Stimulated activated CD4-positive, alpha-beta T cell treated with anti-CD3 and anti-CD28 coated beads, Interleukin-12 subunit alpha, Interleukin-12 subunit beta, amount 100 ng/mL, for 48 hours (primary cell): ENCODE results near the gene SOCS1.
"Not testable (repeated sequence)": the region's sequence is repeated elsewhere in the genome, so short reads cannot be mapped to it uniquely, and the experiment has no call there.

Experiments
- DNase-seq, 3 donors: peaks; one replicate each; pipeline ENCODE4 v3.0.0-alpha.2; 2020; ENCODE audit warnings: low read depth in 2 of 3, low spot score in 1 of 3

Gene SOCS1, protein sequence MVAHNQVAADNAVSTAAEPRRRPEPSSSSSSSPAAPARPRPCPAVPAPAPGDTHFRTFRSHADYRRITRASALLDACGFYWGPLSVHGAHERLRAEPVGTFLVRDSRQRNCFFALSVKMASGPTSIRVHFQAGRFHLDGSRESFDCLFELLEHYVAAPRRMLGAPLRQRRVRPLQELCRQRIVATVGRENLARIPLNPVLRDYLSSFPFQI

DNA sequence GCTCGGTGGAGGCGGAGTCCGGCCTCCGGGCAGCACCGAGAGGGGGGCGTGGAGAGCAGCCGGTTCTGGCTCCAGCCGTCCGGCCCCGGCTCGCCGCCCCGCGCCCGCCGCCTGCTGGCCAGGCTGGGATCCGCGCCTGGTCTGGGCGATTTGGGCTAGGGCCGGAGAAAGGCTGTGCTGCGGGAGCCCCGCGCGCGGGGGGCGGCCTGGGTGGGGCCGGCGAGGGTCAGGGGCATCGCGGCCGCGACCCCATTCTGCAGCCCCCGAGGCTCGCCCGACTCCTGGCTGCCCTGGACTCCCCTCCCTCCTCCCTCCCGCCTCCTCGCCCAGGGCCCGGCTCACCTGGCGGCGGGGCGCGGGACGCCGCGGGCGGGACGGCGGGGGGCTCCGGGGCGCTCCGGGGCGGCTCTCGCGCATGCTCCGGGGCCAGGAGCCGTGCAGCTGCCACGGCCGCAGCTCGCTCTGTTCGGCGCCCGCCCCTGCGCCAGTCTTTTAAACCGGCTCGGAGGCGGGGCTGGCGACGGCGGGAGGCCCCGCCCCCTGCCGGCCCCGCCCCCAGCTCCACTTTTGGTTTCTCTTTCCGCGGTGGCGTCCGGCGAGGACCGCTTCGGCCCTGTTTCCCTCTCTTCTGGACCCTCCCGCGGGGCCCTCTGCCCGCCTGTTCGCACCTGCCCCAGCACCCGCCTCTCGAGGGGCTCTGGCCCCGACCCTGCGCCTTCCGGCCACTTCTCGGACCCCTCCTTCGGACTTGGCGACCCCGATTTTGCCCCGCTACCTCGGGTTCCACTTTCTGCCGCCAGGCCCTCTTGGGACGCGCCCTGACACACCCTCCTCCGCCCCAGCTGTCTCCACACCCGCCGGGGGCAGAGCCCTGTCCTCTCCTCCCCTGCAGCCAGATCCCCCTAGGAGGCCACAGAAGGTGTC lies at the start of gene SOCS1:
Gene SOCS1, minus strand, starts transcription at position 468 of the 924 bp plus-strand sequence. CDS start 726 bp downstream, outside the sequence.
- DNase-seq, result peak; percentile 82 to 84 (median 83)

DNA sequence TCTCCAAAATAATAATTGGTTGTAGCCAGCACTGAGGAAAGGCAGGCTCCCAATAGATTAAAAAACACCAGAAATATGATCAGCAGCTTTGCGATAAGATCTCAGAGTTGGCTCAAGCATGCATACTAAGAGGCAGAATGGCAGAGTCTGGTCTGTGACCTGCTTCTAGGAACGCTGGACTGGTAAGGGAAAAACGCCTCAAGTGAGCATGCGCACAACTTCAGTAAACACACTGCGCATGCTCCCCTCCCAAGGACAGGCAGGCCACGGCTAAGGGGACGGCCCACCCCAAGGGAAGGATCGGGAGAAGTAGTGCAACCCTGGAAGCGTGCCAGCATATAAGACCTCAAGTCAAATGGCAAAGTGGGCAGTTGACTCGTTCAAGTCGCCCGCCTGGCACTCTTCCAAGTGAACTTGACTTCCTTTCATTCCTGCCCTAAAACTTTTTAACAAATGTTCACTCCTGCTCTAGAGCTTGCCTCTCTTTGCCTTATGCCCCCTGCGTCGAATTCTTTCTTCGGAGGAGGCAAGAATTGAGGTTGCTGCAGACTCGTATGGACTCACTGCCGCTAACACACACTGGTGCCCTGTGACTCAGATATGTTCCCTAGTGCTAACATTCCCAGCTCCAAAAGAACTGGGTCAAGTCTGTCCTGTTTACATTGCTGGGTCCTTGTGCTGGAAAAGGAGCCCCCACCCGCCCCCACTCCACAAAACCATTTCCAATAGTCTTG lies 47.6 kb upstream of the SOCS1 start:
- DNase-seq, result no peak

DNA sequence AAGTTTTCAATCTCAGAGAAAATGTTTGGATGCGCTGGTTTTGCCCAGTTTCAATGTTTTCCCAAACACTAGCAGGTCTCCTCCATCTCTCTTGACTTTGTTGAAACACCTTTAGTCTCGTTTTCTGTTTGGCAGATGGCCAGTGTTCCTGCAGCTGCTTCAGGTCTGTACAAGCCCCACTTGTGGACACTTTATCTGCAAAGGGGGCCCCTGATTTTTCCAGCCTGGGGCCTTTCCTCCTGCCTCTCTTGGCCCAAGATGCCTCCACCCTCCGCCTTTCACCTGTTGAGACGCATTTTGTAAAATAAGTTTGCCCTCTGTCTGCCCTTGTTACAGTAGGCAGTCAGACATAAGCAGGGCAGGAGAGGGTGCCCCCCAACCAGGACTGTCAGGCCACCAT lies 47.0 kb upstream of the SOCS1 start:
- DNase-seq, result no peak

DNA sequence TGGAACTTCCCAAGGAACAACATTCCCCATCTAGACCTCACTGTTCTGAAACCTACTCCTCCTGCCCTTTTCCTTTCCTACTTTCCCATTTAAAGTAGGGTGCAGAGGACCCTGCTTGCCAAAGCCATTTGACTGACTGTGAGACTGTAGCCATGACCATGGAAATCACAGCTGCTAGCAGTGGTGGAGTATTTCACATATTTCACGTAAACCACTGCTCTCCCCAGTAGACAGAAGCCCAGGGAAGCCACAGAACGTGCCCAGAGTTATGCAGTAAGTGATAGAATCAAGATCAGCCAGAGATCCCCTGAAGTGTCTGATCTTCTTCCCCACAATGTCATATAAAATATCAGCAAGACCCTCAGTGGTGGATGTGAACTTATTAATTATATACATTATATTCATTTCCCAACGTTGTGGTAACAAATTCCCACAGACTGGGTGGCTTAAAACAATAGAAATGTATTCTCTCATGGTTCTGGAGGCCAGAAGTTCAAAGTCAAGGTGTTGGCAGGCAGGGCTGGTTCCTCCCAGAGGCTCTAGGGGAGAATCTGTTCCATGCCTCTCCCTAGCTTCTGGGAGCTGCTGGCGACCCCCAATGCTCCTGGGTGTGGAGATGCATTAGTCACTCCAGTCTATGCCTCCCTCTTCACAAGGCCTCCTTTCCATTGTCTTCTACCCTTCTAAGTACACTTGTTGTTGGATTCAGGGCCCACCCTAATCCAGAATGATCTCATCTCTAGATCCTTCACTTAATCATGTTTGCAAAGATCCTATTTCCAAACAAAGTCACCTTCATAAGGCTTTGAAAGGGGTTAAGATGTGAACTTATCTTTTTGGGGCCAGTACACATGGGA lies 45.9 kb upstream of the SOCS1 start:
- DNase-seq, result no peak

DNA sequence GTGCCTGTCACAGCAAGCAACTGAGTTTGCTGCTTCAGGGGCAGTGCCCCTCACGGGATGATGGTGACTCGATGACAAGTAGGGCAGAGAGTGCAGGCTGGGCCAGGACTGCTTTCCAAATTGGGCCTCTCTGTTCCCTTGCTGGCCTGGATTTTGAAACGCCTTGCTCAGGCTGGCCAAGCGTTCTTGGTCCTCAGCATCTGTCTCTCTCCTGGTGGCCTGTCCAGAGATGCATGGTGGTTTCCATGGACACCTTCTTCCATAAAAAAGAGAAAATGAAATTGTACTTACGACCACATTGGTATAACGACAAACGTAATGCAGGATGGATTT lies 44.5 kb upstream of the SOCS1 start:
- DNase-seq, result no peak

DNA sequence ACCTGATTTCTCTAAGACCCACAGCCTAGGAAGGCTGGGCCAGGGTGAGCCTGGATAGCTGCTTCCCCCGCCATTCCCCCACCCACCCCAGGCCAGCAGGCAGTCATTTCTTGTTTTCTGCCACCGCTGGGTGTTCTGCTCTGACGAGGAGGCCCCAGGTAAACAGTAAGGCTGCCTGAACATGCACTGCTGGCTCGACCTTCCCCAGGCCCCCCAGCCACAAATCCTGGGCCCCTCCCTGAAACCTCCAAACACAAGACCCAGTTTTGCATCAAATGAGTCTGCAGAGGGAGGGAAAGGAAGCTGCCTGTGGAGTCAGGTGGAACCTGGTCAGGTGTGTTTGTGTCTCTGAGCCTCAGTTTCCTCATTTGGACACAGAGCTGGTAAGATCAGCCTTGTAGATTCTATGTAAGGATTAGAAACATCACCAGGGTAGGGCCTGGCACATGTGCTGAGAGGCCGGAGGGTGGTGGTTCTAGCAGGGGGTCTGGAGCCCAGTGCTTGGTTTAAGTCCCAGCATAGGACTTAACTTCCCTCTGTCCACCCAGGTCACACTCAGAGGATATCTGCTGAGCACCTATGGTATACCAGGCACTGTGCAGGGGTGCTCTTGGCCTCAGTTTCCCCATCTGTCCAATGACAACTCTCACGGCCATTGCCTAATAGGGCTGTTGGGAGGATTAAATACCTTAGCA lies 44.0 kb upstream of the SOCS1 start:
- no peak for DNase-seq

DNA sequence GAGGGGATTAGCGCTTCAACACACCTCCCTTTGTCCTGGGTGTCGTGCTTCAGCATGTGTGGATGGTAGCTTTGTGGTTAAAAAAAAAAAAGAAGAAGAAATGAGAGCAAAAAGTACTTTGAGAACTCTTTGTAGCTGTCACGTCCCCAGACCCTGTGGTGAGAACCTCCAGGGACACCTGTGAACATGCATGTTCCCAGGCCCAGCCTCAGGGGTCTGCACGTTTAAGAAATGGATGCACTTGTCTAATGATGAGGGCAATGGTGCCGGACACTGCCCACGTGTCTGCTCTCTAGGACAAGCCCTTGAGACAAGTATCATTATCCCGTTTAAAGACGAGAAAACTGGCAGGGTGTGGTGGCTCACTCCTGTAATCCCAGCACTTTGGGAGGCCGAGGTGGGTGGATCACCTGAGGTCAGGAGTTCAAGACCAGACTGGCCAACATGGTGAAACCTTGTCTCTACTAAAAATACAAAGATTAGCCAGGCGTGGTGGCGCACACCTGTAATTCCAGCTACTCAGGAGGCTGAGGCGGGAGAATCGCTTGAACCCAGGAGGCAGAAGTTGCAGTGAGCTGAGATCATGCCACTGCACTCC lies 43.0 kb upstream of the SOCS1 start:
- not testable (repeated sequence) for DNase-seq

DNA sequence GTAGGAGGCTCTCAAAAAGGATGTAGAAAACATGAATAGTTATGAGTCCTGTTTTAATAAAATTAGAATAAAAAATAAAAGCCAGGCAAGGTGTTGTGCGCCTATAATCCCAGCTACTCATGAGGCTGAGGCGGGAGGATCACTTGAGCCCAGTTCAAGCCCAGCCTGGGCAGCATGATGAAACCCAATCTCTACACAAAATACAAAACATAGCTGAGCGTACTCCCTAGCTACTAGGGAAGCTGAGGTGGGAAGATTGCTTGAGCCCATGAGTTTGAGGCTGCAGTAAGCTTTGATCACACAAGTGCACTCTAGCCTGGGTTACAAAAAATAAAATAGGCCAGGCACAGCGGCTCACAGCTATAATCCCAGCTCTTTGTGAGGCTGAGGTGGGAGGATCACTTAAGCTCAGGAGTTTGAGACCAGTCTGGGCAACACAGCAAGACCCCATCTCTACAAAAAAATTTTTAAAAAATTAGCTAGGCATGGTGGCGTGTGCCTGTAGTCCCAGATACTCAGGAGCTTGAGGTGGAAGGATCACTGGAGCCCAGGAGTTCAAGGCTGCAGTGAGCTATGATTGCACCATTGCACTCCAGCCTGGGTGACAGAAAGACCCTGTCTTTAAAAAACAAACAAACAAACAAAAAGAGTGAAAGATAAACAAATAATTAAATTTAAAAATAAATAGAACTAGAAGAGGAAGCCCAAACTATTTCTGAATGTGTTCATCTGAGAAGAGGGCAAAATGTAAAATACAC lies 42.3 kb upstream of the SOCS1 start:
- no peak for DNase-seq

DNA sequence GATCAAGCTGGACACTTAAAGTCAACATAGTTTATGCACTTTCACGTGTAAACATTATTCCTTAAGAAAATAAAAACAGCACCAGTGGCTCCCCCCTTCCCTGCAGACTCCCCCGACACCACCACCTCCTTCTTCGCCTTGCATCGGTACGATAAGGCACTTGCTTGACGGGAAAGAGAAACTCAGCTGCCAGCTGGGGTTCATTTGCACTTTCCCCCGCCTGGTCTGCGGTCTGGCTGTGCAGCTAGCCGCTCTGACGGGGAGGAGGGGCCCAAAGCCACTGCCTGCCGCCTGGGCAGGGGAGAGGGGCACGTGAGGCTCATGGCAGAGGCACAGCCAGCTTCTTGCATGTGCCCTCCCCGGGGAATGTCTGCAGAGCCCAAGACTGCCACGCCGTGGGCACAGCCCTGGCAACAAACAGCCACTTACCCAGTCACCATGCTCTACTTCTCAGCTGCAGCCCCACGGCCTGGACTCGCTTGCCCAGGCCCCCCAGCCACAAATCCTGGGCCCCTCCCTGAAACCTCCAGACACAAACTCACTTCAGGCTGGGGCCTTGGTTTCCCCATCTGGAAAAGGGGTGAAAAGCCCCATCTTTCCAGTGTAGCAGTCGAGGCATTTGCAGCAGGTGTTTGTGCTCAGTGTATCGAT lies 41.6 kb upstream of the SOCS1 start:
- DNase-seq, result peak; percentile 26 to 61 (median 59)

DNA sequence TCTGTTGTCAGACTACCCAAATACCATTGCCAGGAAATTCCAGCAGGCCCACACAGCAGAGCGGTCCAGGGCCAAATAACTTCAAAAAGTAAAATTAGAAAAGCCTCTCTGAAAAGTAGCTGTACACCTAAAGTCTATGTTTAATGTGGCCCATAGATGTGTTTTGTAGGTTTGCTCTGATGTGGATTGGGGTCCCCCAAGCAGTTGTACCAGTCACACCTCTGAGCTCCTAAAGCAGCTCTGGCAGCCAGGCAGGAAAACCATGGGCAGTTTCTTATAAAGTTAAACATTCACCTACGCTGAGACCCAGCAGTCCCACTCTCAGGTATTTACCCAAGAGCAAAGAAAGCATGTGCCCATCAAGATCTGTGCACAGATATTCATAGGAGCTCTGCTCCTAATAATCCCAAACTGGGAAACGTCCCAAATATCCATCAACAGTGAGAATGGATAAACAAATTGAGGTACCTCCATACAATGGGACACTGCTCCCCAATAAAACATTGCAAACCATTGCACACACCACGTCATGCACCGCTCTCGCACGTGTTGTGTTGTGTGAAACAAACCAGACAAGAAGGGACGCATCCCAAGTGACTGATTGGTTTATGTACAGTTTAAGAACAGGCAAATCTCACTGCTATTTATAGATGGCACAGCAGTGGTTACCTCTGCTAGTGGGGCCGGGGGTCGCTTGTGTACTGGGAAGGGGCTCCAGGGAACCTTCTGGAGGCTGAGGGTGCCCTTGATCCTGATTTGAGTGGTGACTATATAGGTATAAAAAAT lies 40.9 kb upstream of the SOCS1 start:
- DNase-seq, result no peak

DNA sequence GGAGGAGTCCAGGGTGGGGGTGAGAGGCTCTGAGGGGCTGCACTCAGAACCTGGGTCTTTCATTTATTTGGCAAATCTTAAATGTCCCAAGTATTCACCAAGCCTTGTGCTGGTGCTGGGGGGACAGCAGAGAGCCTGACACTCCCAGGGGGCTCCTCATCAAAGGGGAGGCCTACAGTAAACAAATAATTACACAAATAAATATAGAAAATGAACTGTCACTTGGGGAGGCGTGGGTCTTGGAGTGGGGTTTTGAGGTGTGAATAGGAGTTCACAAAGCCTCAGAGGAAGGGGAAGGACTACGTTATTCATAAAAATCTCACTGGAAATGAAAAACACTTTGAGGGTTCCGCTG lies 40.3 kb upstream of the SOCS1 start:
- no peak for DNase-seq

DNA sequence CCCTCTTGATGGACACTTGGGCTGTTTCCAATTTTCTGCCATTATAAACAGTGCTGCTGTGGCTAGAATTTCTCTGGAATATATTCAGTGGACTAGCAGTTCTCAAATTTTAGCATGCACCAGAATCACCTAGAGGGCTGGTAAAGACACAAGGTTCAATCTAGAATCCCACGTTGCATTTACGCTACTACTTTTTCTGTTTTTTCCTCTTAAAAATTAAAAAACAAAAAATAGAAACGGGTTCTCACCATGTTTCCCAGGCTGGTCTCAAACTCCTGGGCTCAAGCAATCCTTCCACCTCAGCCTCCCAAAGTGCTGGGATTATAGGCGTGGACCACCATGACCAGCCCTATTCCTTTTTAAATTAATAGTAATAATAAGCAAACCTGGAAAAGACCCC lies 39.7 kb upstream of the SOCS1 start:
- no peak for DNase-seq

DNA sequence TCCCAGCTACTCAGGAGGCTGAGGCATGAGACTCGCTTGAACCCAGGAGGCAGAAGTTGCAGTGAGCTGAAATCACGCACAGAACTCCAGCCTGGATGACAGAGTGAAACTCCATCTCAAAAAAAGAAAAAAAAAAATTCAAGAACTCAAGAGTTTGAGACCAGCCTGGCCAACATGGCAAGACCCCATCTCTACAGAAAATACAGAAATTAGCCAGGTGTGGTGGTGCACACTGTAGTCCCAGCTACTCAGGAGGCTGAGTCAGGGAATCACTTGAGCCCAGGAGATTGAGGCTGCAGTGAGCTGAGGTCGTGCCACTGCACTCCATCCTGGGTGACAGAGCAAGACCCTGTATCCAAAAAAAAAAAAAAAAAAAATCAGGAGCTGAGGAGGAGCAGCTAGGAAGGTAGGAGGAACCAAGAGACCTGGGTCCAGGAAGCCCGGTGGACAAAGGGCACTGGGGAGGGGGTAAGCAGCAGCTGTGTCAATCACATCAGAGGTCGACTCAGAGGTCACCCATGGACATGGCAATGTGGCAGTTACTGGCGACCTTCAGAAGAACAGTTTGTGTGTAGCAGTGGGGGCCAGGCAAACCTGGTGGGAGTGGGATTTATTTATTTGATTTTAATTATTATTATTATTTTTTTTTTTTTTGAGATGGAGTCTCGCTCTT lies 36.2 kb upstream of the SOCS1 start:
- DNase-seq, result no peak

DNA sequence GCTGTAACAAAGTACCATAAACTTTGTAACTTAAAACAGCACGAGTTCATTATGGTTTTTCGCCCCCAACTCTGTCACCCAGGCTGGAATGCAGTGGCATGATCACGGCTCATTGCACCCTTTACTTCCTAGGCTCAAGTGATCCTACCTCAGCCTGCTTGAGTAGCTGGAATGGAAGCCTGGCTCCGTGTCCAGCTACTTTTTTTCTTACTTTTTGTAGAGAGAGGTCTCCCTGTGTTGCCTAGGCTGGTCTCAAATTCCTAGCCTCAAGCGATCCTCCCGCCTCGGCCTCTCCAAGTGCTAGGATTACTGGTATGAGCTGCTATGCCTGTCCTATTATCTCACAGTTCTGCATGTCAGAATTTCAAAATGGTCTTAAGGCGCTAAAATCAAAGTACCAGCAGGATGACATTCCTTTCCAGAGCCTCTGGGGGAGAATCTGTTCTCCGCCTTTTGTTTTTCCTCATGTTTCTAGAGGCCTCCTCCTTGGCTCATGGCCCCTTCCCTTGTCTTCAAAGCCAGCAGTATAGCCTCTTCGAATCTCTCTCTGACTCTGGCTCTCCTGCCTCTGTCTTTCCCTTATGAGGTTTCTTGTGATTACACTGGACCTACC lies 35.2 kb upstream of the SOCS1 start:
- no peak for DNase-seq

DNA sequence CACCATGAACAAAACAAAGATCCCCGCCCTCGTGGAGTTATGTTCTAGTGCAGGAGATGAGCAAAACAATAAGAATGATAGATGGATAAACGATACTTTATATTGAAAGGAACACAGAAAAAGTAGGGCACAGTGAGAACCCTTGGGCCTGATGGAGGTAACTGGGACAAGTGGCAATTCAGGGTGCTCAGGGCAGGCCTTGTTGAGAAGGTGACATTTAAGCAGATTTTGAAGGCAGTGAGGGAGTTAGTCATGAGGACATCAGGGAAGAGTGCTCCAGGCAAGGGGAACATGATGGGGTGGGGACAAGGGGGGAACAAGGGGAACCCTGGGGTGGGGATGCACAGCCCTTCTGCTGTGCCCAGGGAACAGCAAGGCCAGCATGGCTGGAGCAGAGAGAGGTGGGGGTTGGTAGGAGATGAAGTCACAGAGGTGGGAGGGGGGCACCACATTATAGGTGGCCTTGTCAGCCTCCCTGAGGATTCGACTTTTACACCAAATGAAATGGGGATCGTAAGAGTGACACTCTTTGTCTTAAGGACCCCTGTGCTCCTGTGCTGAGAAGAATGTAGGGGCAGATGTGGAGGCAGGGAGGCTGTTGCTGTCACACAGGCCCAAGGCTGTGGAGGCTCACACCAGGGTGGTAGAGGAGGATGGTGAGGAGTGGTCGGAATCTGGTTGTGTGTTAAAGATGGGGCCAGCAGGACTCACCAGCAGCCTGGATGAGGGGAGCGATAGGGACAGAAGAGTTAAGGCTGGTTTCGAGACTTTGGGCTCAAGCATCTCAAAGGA lies 34.3 kb upstream of the SOCS1 start:
- no peak for DNase-seq

DNA sequence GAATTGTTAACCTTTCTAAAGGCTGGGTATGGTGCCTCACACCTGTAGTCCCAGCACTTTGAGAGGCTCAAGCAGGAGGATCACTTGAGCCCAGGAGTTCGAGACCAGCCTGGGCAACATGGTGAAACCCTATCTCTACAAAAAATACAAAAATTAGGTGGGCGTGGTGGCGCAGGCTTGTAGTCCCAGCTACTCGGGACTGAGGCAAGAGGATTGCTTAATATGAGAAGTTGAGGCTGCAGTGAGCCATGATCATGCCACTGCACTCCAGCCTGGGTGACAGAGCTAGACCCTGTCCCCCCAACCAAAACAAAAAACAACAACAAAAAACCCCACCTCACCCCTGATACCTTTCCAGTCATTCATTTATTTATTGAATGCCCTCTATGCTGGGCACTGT lies 33.7 kb upstream of the SOCS1 start:
- not testable (repeated sequence) for DNase-seq
